Activated CD8-positive, alpha-beta memory T cell treated with anti-CD3 and anti-CD28 coated beads for 24 hours (primary cell): ENCODE results near the gene CLHC1.
"Not testable (repeated sequence)": the region's sequence is repeated elsewhere in the genome, so short reads cannot be mapped to it uniquely, and the experiment has no call there.

Source experiments
- DNase-seq: peaks from one replicate; pipeline ENCODE4 v3.0.0-alpha.2; 2020

CLHC1 gene

GRCh38 chr2:55152475-55153412, 79.3 kb downstream of the CLHC1 start:
- no peak for DNase-seq

DNA sequence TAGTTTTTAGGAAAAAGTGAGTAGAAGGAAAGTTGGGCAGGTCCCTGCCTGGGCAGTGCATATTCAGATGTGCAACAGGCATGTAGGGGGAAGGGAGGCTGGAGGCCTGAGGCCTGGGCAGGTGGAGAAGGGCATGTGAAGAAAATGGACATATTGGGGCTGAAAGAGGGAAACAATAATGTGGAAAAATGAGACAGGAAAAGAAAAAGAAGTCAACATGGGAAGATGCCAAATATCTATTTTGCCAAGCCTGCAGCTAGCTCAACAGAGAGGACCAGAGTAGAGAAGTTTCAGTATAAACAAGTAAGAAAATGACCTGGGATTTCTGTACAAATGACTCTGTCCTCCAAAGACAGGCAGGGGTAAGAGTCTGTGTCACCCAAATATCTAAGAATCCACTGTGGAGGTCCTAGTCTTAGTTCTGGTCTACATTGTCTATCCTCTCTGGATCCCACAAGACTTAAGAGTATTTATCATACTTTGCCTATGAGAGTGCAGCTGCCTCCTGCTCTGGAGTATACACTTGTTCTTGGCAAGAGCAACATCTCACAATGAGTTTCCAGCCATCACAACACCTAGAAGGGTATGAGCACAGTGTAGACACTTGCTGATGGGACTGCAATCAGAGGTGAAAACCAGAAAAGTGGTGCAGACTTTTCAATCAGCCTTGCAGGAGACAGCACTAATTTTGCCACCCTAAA, 80.2 kb downstream of the CLHC1 start:
- DNase-seq, result no peak

DNA sequence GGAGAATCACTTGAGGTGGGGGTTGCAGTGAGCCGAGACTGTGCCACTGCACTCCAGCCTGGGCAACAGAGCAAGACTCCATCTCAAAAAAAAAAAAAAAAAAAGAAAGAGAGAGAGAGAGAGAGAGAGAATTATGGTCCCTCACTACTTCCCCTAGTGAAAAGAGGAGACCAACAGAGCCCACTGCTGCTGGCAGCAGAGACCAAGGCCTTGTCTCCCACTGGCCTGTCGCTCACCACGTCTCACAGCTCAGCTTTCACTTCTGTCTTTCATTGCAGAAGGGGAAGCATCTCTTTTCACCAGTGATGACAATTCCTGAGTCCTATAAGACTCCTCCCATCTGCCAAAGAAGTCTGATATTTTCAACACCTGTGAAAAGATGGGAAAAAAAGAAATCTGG, 81.3 kb downstream of the CLHC1 start:
- no peak for DNase-seq

DNA sequence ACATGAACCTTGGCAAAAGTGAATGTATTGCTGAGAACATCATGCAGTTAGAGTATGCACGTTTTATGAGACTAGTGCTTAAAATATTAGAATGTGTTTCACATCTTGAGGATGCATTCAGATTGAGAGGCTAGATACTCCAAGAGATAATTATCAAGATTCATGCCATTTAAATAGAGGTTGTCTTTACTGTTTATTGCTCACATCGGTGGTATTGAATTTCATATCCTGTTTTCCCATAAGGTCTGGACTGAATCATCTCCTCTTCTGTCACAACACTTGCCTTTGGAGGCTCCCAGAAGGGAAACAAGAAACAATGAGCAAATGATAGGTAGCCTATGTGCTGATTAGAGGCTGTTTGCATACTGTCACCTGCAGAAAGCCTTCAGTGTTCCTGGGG, 83.8 kb downstream of the CLHC1 start:
- no peak for DNase-seq

DNA sequence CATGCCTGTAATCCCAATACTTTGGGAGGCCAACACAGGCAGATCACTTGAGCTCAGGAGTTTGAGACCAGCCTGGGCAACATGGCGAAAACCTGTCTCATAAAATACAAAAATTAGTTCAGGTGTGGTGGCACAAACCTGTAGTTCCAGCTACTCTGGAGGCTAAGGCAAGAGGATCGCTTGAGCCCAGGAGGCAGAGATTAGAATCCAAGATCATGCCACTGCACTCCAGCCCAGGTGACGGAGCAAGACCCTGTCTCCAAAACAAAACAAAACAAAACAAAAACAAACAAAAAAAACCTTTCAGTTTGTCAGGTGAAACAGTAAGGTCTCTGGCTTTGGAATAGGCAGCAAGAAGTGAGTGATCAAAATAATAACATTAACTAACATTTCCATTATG, 84.6 kb downstream of the CLHC1 start:
- no peak for DNase-seq

DNA sequence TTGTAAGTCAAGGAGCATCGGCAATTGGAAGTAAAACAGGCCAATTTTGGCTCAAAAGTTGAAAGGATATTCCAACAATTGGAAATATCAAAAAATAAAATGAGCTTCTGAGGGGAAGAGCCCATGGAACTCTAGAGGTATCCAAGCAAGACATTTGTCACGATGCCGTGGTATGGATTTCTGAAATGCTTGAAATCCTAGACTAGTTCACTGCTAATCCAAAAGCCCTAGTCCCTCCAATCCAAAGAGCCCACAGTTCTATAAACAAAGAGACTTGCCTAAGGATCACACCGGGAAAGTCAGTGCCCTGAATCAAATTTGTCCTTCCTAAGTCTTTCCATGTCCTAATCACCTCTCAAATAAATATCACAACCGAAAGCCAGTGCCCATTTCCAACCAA, 85.1 kb downstream of the CLHC1 start:
- no peak for DNase-seq

GRCh38 chr2:55146263-55146662, 85.8 kb downstream of the CLHC1 start:
- DNase-seq, result no peak

DNA sequence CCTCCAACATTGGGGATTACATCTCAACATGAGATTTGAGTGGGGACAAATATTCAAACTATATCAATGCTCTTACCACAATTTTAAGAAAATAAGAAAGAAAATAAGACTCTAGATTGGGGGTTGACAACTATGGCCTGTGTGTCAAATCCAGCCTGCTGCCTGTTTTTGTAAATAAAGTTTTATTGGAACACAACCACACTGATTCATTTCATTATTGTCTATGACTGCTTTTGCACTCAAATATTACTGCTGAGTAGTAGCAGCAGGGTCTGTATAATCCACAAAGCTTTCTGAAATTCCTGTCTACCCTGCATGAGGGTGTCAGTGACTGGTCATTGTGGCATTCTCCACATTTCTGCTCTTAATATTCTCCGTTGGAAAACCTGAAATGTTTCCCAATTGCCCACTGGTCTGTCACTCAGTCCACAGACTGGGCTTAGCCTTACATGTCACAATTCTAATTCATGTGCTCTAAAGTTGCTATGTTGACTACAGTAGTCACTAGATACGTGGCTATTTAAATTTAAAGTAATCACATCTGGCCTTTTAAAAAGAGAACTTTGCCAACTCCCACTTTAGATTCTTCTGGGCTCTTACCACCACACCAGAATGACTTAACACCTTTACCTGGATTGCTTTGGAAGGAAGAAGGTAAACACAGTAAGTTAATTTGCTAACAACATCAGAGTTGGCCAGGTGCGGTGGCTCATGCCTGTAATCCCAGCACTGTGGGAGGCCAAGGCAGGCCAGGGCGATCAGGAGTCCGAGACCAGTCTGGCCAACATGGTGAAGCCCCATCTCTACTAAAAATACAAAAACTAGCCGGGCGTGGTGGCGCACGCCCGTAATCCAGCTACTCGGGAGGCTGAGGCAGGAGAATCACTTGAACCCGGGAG, 86.9 kb downstream of the CLHC1 start:
- DNase-seq, result no peak

- DNase-seq, result not testable (repeated sequence)
Observed at GRCh38 chr2:55143706-55144105, 88.4 kb downstream of the CLHC1 start.

GRCh38 chr2:55142518-55142917, 89.6 kb downstream of the CLHC1 start:
- DNase-seq, result no peak

DNA sequence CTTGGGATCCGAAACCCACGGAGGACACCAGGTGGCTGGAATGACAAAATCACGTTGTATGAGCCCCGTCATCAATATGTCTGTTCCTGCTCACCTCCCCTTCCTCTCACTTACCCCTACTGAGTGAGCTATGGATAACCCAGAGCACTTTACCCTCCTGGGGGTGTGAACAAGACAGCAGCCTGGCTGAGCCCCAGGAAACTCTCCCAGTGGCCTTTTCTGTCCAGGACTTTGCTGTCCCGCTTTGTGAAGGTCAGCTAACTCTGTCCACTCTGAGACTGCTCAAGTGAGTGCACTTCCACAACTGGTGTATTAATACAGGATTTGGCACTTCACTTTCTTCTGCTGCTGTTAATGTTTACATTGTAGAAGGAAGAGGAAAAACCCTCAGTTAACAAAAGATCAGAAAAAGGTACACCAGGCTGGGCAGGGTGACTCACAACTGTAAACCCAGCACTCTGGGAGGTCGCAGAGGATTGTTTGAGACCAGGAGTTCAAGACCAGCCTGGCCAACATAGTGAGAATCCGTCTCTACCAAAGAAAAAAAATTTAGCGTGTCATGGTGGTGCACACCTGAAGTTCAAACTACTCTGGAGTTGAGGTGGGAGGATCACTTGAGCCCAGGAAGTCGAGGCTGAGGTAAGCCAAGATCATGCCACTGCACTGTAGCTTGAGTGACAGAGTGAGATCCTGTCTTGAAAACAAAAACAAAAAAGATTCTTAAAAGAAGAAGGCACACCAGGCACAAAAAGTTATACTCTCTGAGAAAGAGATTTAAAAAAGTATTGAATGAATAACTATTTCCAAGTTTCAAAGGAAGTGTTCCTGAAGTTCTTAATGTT, 90.3 kb downstream of the CLHC1 start:
- no peak for DNase-seq

- DNase-seq, result no peak
Observed at GRCh38 chr2:55140316-55141219, 91.5 kb downstream of the CLHC1 start.

GRCh38 chr2:55139305-55139704, 92.8 kb downstream of the CLHC1 start:
- no peak for DNase-seq

DNA sequence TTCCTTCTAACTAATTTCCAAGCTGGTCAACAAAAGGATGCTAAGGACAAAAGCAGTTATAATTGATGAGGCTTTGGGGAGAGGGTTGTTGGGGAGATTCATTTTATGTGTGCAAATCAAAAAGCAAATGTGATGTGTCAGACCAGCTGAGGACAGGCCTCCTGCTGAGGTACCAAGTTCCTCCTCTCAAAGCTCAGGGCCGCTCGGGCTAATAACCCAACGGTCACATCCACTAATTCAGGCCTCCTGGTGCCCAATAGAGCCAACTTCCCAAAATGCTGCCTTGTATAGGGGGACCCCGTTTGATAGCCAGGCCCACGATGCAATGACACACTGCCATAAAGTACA, 93.2 kb downstream of the CLHC1 start:
- DNase-seq, result no peak

DNA sequence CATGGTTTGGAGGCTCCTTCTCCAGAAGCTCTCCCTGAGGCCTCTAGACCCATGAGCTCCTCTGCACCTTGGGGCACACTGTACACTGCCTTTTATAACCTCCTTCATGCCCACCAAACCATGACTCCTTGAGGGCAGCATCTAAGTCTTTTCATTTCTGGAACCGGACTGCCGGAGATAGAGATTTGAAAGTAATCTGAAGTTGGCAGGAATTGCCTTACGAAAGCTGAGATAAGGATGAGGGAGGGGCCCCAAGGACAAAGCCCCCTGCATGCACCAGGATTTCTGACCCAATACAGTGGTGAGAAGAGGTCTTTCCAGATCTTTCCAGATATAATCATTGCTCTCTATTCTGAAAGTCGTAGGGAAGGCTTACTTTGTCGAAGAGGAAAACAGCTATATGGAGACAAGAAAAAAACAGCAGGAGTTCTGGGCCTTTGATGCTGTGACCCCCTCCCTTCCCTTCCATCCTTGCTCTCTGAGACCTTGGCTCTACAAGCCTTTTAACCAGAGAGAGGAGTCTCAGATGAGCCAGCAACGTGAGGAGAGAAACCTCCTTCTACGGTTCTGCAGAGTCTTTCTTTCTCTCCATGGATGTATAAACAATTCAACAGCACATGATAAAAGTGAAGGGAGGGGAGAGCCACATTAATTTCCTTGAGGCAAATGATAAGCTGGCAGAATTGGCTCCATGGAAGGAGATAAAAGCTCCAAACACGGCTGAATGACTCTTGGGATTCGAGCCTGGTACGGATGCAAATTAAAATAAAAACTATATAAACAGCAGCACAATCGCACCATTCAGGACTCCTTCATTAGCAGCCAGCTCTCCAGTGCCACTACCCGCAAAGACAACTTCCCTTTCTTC, 93.8 kb downstream of the CLHC1 start:
- DNase-seq, result no peak

- no peak for DNase-seq
Observed at GRCh38 chr2:55137024-55137958, 94.8 kb downstream of the CLHC1 start.

GRCh38 chr2:55136138-55136541, 96.0 kb downstream of the CLHC1 start:
- DNase-seq, result no peak

DNA sequence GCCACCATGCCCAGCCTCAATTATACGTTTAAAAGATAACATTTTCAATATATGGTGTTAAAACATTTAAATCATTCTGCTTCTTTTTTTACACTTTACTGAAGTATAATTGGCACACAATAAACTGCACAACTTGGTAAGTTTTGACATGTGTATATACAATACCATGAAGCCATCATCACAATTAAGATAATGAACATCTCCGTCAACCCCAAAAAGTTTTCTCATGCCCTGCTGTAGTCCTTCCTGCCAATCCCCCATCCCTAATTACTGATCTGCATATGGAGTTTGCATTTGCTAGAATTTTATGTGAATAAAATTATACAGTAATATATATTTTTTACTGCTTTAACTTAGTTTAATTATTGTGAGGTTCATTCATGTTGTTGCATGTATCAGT, 96.6 kb downstream of the CLHC1 start:
- no peak for DNase-seq

- no peak for DNase-seq
Observed at GRCh38 chr2:55134316-55134706, 97.8 kb downstream of the CLHC1 start.
